K562 (cell line): ENCODE data around the gene NT5C1B. TPM values are rescaled to one million over a fixed set of nuclear protein-coding genes. Genes with fewer than 3 reads are reported as not detected.

ENCODE experiments used
- CXXC5 ChIP-seq: fragments of 250-450 bp; sonication (Bioruptor Pico); IDR thresholded peaks from 2 replicates; pipeline ENCODE4 v1.8.0; 2022; ENCODE audit warnings: inconsistent platforms, mild to moderate bottlenecking, moderate library complexity
- ETV6 ChIP-seq, 3 experiments: fragments of 150-350 bp in 1 of 3; sonication (generic) in 1 of 3; formaldehyde crosslinking in 1 of 3; IDR thresholded peaks; 2 replicates each; pipeline versions ENCODE4 v1.6.1 to v1.8.0; 2014 to 2022; ENCODE audit warnings: borderline replicate concordance in 2 of 3, low read depth in 2 of 3, antibody characterized with exemption in 1 of 3, low read length in 1 of 3, mild to moderate bottlenecking in 1 of 3, missing genetic modification reagents in 1 of 3
- FOXM1 ChIP-seq, 2 experiments: fragments of 450-650 bp in 1 of 2; sonication (generic) in 1 of 2; formaldehyde crosslinking in 1 of 2; IDR thresholded peaks; 2 replicates each; pipeline versions ENCODE4 v1.6.1 to v1.9.0; 2017 to 2022; ENCODE audit warnings: low read depth in 2 of 2, mild to moderate bottlenecking in 2 of 2, missing genetic modification reagents in 1 of 2, moderate library complexity in 1 of 2
- FOXO4 ChIP-seq: fragments of 450-650 bp; formaldehyde crosslinking; IDR thresholded peaks from 2 replicates; pipeline ENCODE4 v1.4.0; 2020; ENCODE audit warnings: mild to moderate bottlenecking, moderate library complexity
- GTF2E2 ChIP-seq: fragments of 200-800 bp; sonication (Bioruptor generic); IDR thresholded peaks from 2 replicates; pipeline ENCODE4 v1.6.1; 2016; ENCODE audit warnings: missing genetic modification characterization, missing compliant biosample characterization
- HNRNPL ChIP-seq: fragments of 200-400 bp; formaldehyde crosslinking; IDR thresholded peaks from 2 replicates; pipeline ENCODE4 v1.6.1; 2017; ENCODE audit warnings: low read depth, mild to moderate bottlenecking, low read length
- PHB ChIP-seq: fragments of 250-450 bp; sonication (Bioruptor Pico); IDR thresholded peaks from 2 replicates; pipeline ENCODE4 v1.5.0; 2021
- POLR3A ChIP-seq: IDR thresholded peaks from 2 replicates; pipeline ENCODE4 v1.6.1; 2011; ENCODE audit warnings: borderline replicate concordance, mild to moderate bottlenecking, moderate library complexity; ENCODE audit not compliant: insufficient read length, insufficient read depth; ENCODE audit errors: extremely low read depth
- RAD21 ChIP-seq, 2 experiments: fragments of 250-450 bp in 1 of 2; fragments of 450-650 bp in 1 of 2; sonication (Bioruptor Pico) in 1 of 2; formaldehyde crosslinking in 1 of 2; IDR thresholded peaks in 1 of 2; conservative IDR thresholded peaks in 1 of 2; 2 replicates each; pipeline versions ENCODE4 v1.4.0 to v1.8.0; 2020 to 2022; ENCODE audit warnings: mild to moderate bottlenecking in 2 of 2, moderate library complexity in 1 of 2
- SMAD1 ChIP-seq: fragments of 150-350 bp; IDR thresholded peaks from 2 replicates; pipeline ENCODE4 v1.6.1; 2014; ENCODE audit warnings: low read length, low read depth; ENCODE audit not compliant: partially characterized antibody
- STAT5B ChIP-seq: fragments of 250-450 bp; sonication (Bioruptor Pico); IDR thresholded peaks from 2 replicates; pipeline ENCODE4 v1.8.0; 2021; ENCODE audit warnings: mild to moderate bottlenecking, inconsistent platforms
- SUPT5H ChIP-seq: fragments of 450-650 bp; IDR thresholded peaks from 2 replicates; pipeline ENCODE4 v1.6.1; 2016
- TAF1 ChIP-seq: IDR thresholded peaks from 2 replicates; pipeline ENCODE4 v1.6.1; 2011; ENCODE audit warnings: mild to moderate bottlenecking, low read length, moderate library complexity; ENCODE audit not compliant: insufficient read depth, control insufficient read depth, severe bottlenecking; ENCODE audit errors: extremely low read depth
- ZBTB1 ChIP-seq: sonication (generic); formaldehyde crosslinking; IDR thresholded peaks from 2 replicates; pipeline ENCODE4 v1.8.1; 2023; ENCODE audit warnings: missing genetic modification reagents, low read depth, mild to moderate bottlenecking, borderline replicate concordance
- ZBTB9 ChIP-seq: fragments of 450-650 bp; formaldehyde crosslinking; IDR thresholded peaks from 2 replicates; pipeline ENCODE4 v1.4.0; 2020; ENCODE audit warnings: mild to moderate bottlenecking, moderate library complexity
- ZNF280A ChIP-seq: fragments of 450-650 bp; IDR thresholded peaks from 2 replicates; pipeline ENCODE4 v1.6.1; 2018; ENCODE audit warnings: mild to moderate bottlenecking, low read depth; ENCODE audit not compliant: partially characterized antibody
- ZNF282 ChIP-seq: sonication (generic); formaldehyde crosslinking; IDR thresholded peaks from 2 replicates; pipeline ENCODE4 v1.8.1; 2023; ENCODE audit warnings: missing genetic modification reagents
- ZNF311 ChIP-seq: fragments of 250-450 bp; sonication (Bioruptor Pico); IDR thresholded peaks from 2 replicates; pipeline ENCODE4 v1.4.0; 2020; ENCODE audit warnings: mild to moderate bottlenecking, moderate library complexity
- ZNF354B ChIP-seq: fragments of 250-450 bp; sonication (Bioruptor Pico); IDR thresholded peaks from 2 replicates; pipeline ENCODE4 v1.4.0; 2020
- ZNF655 ChIP-seq: fragments of 250-450 bp; sonication (Bioruptor Pico); IDR thresholded peaks from 2 replicates; pipeline ENCODE4 v1.5.0; 2021
- ZNF699 ChIP-seq: fragments of 250-450 bp; sonication (Bioruptor Pico); IDR thresholded peaks from 2 replicates; pipeline ENCODE4 v1.8.0; 2021; ENCODE audit warnings: mild to moderate bottlenecking, moderate library complexity; ENCODE audit not compliant: insufficient replicate concordance
- polyA plus RNA-seq, 8 experiments: library from polyadenylated mRNA; depleted of rRNA in 4 of 8; stranded (reverse) in 5 of 8; unstranded in 3 of 8; fragments of >200 nt; fragmentation: Nextera tagmentation in 2 of 8; fragmentation: Illumina TruSeq in 1 of 8; extraction: Ambion mirVana in 2 of 8; extraction: Trizol in 1 of 8; gene quantifications; 2 replicates each; pipeline versions ENCODE4 v1.2.1 to v1.2.3, GENCODE V29; 2011 to 2014; ENCODE audit warnings: inconsistent platforms in 1 of 8, missing spikeins in 1 of 8
- total RNA-seq, 7 experiments: library from RNA; depleted of rRNA in 6 of 7; stranded (reverse); fragments of >200 nt in 6 of 7; fragmentation: Illumina TruSeq in 2 of 7; extraction: Trizol in 2 of 7; gene quantifications; 2 replicates each; pipeline versions ENCODE4 v1.2.1 to v1.2.3, GENCODE V29; 2011 to 2021; ENCODE audit warnings: low replicate concordance in 1 of 7

The NT5C1B gene
- total and polyA plus RNA-seq, 9 of the 15 experiments (the other 6 are each of a cell fraction or from before 2014, with no cell fraction given): 0.07 TPM; not detected in 8

- TF ChIP-seq FOXO4 (CRISPR knock-in tag) (no peak), STAT5B (CRISPR knock-in tag) (no peak), ZNF311 (CRISPR knock-in tag) (no peak), HNRNPL (0 out of 2 replicates have a peak, but pooled peaks have one; percentile 30), ZNF280A (no peak), POLR3A (no peak), ZNF354B (CRISPR knock-in tag) (no peak), ZNF655 (CRISPR knock-in tag) (no peak), ETV6 (IDR thresholded peaks at IDR 0.05; ENCODE audit: borderline replicate concordance in 1 of 2, low read depth in 2 of 2, low read length in 1 of 2) (no peak), ETV6 (CRISPR knock-in tag; IDR thresholded peaks at IDR 0.05; ENCODE audit: borderline replicate concordance) (no peak), PHB (CRISPR knock-in tag) (no peak), GTF2E2 (no peak), FOXM1 (IDR thresholded peaks at IDR 0.05; ENCODE audit: low read depth) (no peak), FOXM1 (CRISPR knock-in tag; IDR thresholded peaks at IDR 0.05; ENCODE audit: low read depth) (no peak), ZNF699 (CRISPR knock-in tag) (no peak), ZNF282 (CRISPR knock-in tag) (no peak), RAD21 (CRISPR knock-in tag; conservative IDR thresholded peaks at IDR 0.05 in 1 of 2, IDR thresholded peaks at IDR 0.05 in 1 of 2) (no peak), ZBTB1 (no peak; the same call in 1 of the 2 replicates), ZBTB9 (CRISPR knock-in tag) (no peak), CXXC5 (CRISPR knock-in tag) (peak; percentile 93), TAF1 (peak; percentile 22), SMAD1 (no peak), SUPT5H (peak; percentile 53; the same call in 1 of the 2 replicates)
Measured at GRCh38 chr2:18560031-18560796, 29.2 kb downstream of the NT5C1B start, which contains the start of gene RDH14 (continued).
